Colonic mucosa (tissue), 4 donors: ENCODE data around the gene APOA1. TPM values are rescaled to one million over a fixed set of nuclear protein-coding genes. Genes with fewer than 3 reads are reported as not detected.
A peak's percentile ranks its signal among the peaks of the same experiment; 100 is the strongest.

Source experiments
- DNase-seq: peaks from one replicate; pipeline ENCODE4 v3.0.0-alpha.2; 2020
- H3K27ac ChIP-seq: fragments of 200-600 bp; one replicate; pipeline ENCODE4 v1.8.0; 2021
- H3K27me3 ChIP-seq: fragments of 200-600 bp; one replicate; pipeline ENCODE4 v1.8.0; 2021
- H3K36me3 ChIP-seq: fragments of 200-600 bp; one replicate; pipeline ENCODE4 v1.8.0; 2021
- H3K4me1 ChIP-seq: fragments of 200-600 bp; one replicate; pipeline ENCODE4 v1.8.0; 2021; ENCODE audit warnings: mild to moderate bottlenecking
- H3K4me3 ChIP-seq: fragments of 200-600 bp; one replicate; pipeline ENCODE4 v1.8.0; 2021
- H3K9ac ChIP-seq, 2 donors: one replicate each; pipeline ENCODE4 v1.7.0; 2013; ENCODE audit warnings: control low read depth in 2 of 2, low read depth in 2 of 2, low read length in 2 of 2
- H3K9me3 ChIP-seq: fragments of 200-600 bp; one replicate; pipeline ENCODE4 v1.8.0; 2021
- intact Hi-C: fragments of 100-400 bp; cut with DNase I; formaldehyde crosslinking; loops from one replicate; pipeline ENCODE4 v1.14.1; 2022
- total RNA-seq, 2 donors: library from RNA; stranded (reverse); fragmentation: NEBNext Ultra II Directional in 1 of 2; extraction: Animal tissue kit (Norgen Biotek cat#: 25700) in 1 of 2; gene quantifications; one replicate each; pipeline ENCODE4 v1.2.1, GENCODE V29; 2021
- TF ChIP-seq, protein P1 (sequence below): fragments of 200-600 bp; IDR thresholded peaks from one replicate; pipeline ENCODE4 v1.8.0; 2022; ENCODE audit warnings: antibody characterized with exemption, mild to moderate bottlenecking
- donor health status: healthy.
- donor health status: DM: no; HTN: no; CAD: no.
- donor health status: DM: no; HTN: no; CAD: no.

APOA1 gene
- total RNA-seq, 2 donors from 2014 or later, result 0.53 to 6.6 TPM

- no peak overlapping the region for H3K27ac ChIP-seq
- H3K4me1 ChIP-seq, result peaks cover 6% of the 10 kb centered on the region
- no peaks in the 10 kb centered on the region for H3K9me3 ChIP-seq
- intact Hi-C loops, result no loop called here
- H3K27me3 ChIP-seq, result no peaks in the 10 kb centered on the region
- peaks cover 7% of the 10 kb centered on the region for H3K36me3 ChIP-seq
- DNase-seq, result no peak
- TF ChIP-seq, protein P1, sequence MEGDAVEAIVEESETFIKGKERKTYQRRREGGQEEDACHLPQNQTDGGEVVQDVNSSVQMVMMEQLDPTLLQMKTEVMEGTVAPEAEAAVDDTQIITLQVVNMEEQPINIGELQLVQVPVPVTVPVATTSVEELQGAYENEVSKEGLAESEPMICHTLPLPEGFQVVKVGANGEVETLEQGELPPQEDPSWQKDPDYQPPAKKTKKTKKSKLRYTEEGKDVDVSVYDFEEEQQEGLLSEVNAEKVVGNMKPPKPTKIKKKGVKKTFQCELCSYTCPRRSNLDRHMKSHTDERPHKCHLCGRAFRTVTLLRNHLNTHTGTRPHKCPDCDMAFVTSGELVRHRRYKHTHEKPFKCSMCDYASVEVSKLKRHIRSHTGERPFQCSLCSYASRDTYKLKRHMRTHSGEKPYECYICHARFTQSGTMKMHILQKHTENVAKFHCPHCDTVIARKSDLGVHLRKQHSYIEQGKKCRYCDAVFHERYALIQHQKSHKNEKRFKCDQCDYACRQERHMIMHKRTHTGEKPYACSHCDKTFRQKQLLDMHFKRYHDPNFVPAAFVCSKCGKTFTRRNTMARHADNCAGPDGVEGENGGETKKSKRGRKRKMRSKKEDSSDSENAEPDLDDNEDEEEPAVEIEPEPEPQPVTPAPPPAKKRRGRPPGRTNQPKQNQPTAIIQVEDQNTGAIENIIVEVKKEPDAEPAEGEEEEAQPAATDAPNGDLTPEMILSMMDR, result no peak
- peak overlapping the region; percentile 79 for H3K9ac ChIP-seq
- peak overlapping the region; percentile 87 for H3K4me3 ChIP-seq
Observed at GRCh38 chr11:116786966-116787365, 50.5 kb downstream of the APOA1 start.

- H3K27me3 ChIP-seq, result no peaks in the 10 kb centered on the region
- H3K36me3 ChIP-seq, result peaks cover 7% of the 10 kb centered on the region
- H3K9me3 ChIP-seq, result no peaks in the 10 kb centered on the region
- H3K4me3 ChIP-seq, result no peak overlapping the region
- H3K4me1 ChIP-seq, result peaks cover 6% of the 10 kb centered on the region
- H3K9ac ChIP-seq, result no peak overlapping the region
- TF ChIP-seq, protein P1, result no peak
- DNase-seq, result no peak
- no peak overlapping the region for H3K27ac ChIP-seq
- intact Hi-C loops, result no loop called here
Observed at GRCh38 chr11:116786326-116786725, 51.1 kb downstream of the APOA1 start.

Other genes with a start within 250 kb of the APOA1 start
- gene BUD13, start 64.6 kb downstream of the APOA1 start, total RNA-seq, result 10 to 100 TPM; 17.9 to 19.1 TPM
- 10 to 100 TPM; 31.1 to 40.7 TPM for gene ZPR1, start 49.6 kb downstream of the APOA1 start, total RNA-seq
- under 1 TPM in 1 of 2 donors, not detected in 1; 0.20 TPM for gene APOA5, start 45.7 kb downstream of the APOA1 start, total RNA-seq
- gene APOA4, start 14.3 kb downstream of the APOA1 start, total RNA-seq, result not detected
- 1 to 10 TPM in 1 of 2 donors, not detected in 1; 5.7 TPM for gene APOC3, start 7.7 kb downstream of the APOA1 start, total RNA-seq